Measurements from ENCODE around the gene PPP1R9A.

Gene PPP1R9A

GRCh38 chr7:95092324-95092723 lies 184.9 kb downstream of the PPP1R9A start:
- 100% methylated on average over 1 of the region's 1 CpG; no CpG with 5 or more reads in 1 of the 2 experiments for WGBS, 2 experiments

GRCh38 chr7:95095259-95095965 lies 188.0 kb downstream of the PPP1R9A start:
- WGBS, 2 experiments, result 89 to 100% methylated on average over 1 to 2 of the region's 2 CpGs

More at GRCh38 chr7:95092324-95092723, 184.9 kb downstream of the PPP1R9A start:
- H3K36me3 ChIP-seq (ENCODE audit: control insufficient read depth, insufficient read depth, low read length), result no peaks in the 10 kb centered on the region
- peaks cover 3% of the 10 kb centered on the region for H3K4me1 ChIP-seq (ENCODE audit: control insufficient read depth, insufficient read depth, low read length)
- H3K4me3 ChIP-seq (ENCODE audit: insufficient read depth, low read depth, low read length), result no peak overlapping the region
- H3K9me3 ChIP-seq (ENCODE audit: control insufficient read depth, low read length), result no peaks in the 10 kb centered on the region
- no peak overlapping the region for H3K27ac ChIP-seq (ENCODE audit: insufficient read depth, low read depth, low read length, poor library complexity, severe bottlenecking)
- H3K27me3 ChIP-seq (ENCODE audit: control insufficient read depth, insufficient read depth, low read length, poor library complexity, severe bottlenecking), result no peaks in the 10 kb centered on the region

GRCh38 chr7:95095966-95096540 lies 188.7 kb downstream of the PPP1R9A start:
- H3K4me3 ChIP-seq (ENCODE audit: insufficient read depth, low read depth, low read length), result no peak overlapping the region
- no peaks in the 10 kb centered on the region for H3K27me3 ChIP-seq (ENCODE audit: control insufficient read depth, insufficient read depth, low read length, poor library complexity, severe bottlenecking)
- H3K4me1 ChIP-seq (ENCODE audit: control insufficient read depth, insufficient read depth, low read length), result no peaks in the 10 kb centered on the region
- no peak overlapping the region for H3K27ac ChIP-seq (ENCODE audit: insufficient read depth, low read depth, low read length, poor library complexity, severe bottlenecking)
- no peaks in the 10 kb centered on the region for H3K9me3 ChIP-seq (ENCODE audit: control insufficient read depth, low read length)
- H3K36me3 ChIP-seq (ENCODE audit: control insufficient read depth, insufficient read depth, low read length), result no peaks in the 10 kb centered on the region

More at GRCh38 chr7:95095259-95095965, 188.0 kb downstream of the PPP1R9A start:
- H3K27me3 ChIP-seq (ENCODE audit: control insufficient read depth, insufficient read depth, low read length, poor library complexity, severe bottlenecking), result no peaks in the 10 kb centered on the region
- H3K9me3 ChIP-seq (ENCODE audit: control insufficient read depth, low read length), result no peaks in the 10 kb centered on the region
- no peak overlapping the region for H3K4me3 ChIP-seq (ENCODE audit: insufficient read depth, low read depth, low read length)
- H3K4me1 ChIP-seq (ENCODE audit: control insufficient read depth, insufficient read depth, low read length), result no peaks in the 10 kb centered on the region
- H3K27ac ChIP-seq (ENCODE audit: insufficient read depth, low read depth, low read length, poor library complexity, severe bottlenecking), result no peak overlapping the region
- no peaks in the 10 kb centered on the region for H3K36me3 ChIP-seq (ENCODE audit: control insufficient read depth, insufficient read depth, low read length)

GRCh38 chr7:95097291-95097690 lies 189.9 kb downstream of the PPP1R9A start:
- WGBS, 2 experiments, result 94 to 97% methylated on average over 1 of the region's 3 CpGs
- Histone ChIP-seq H3K27ac (ENCODE audit: insufficient read depth, low read depth, low read length, poor library complexity, severe bottlenecking) (no peak overlapping the region), H3K4me3 (ENCODE audit: insufficient read depth, low read depth, low read length) (no peak overlapping the region), H3K27me3 (ENCODE audit: control insufficient read depth, insufficient read depth, low read length, poor library complexity, severe bottlenecking) (no peaks in the 10 kb centered on the region), H3K36me3 (ENCODE audit: control insufficient read depth, insufficient read depth, low read length) (no peaks in the 10 kb centered on the region), H3K4me1 (ENCODE audit: control insufficient read depth, insufficient read depth, low read length) (no peaks in the 10 kb centered on the region), H3K9me3 (ENCODE audit: control insufficient read depth, low read length) (no peaks in the 10 kb centered on the region)

- WGBS, 2 experiments, result 46 to 50% methylated on average over 2 of the region's 2 CpGs
- H3K4me1 ChIP-seq (ENCODE audit: control insufficient read depth, insufficient read depth, low read length), result no peaks in the 10 kb centered on the region
- H3K36me3 ChIP-seq (ENCODE audit: control insufficient read depth, insufficient read depth, low read length), result no peaks in the 10 kb centered on the region
- no peak overlapping the region for H3K4me3 ChIP-seq (ENCODE audit: insufficient read depth, low read depth, low read length)
- no peaks in the 10 kb centered on the region for H3K9me3 ChIP-seq (ENCODE audit: control insufficient read depth, low read length)
- H3K27me3 ChIP-seq (ENCODE audit: control insufficient read depth, insufficient read depth, low read length, poor library complexity, severe bottlenecking), result no peaks in the 10 kb centered on the region
- no peak overlapping the region for H3K27ac ChIP-seq (ENCODE audit: insufficient read depth, low read depth, low read length, poor library complexity, severe bottlenecking)
These were observed 190.5 kb downstream of the PPP1R9A start for GRCh38 chr7:95097851-95098250.

- WGBS, 2 experiments, result 0% methylated on average over 1 of the region's 1 CpG; no CpG with 5 or more reads in 1 of the 2 experiments
- Histone ChIP-seq H3K36me3 (ENCODE audit: control insufficient read depth, insufficient read depth, low read length) (no peaks in the 10 kb centered on the region), H3K9me3 (ENCODE audit: control insufficient read depth, low read length) (no peaks in the 10 kb centered on the region)
These were observed 191.7 kb downstream of the PPP1R9A start for GRCh38 chr7:95099106-95099505.

GRCh38 chr7:95101422-95101821 lies 194.0 kb downstream of the PPP1R9A start:
- H3K9me3 ChIP-seq (ENCODE audit: control insufficient read depth, low read length), result no peaks in the 10 kb centered on the region
- H3K27me3 ChIP-seq (ENCODE audit: control insufficient read depth, insufficient read depth, low read length, poor library complexity, severe bottlenecking), result no peaks in the 10 kb centered on the region
- no peak overlapping the region for H3K4me3 ChIP-seq (ENCODE audit: insufficient read depth, low read depth, low read length)
- H3K27ac ChIP-seq (ENCODE audit: insufficient read depth, low read depth, low read length, poor library complexity, severe bottlenecking), result no peak overlapping the region
- no peaks in the 10 kb centered on the region for H3K4me1 ChIP-seq (ENCODE audit: control insufficient read depth, insufficient read depth, low read length)
- no peaks in the 10 kb centered on the region for H3K36me3 ChIP-seq (ENCODE audit: control insufficient read depth, insufficient read depth, low read length)
- WGBS, 2 experiments, result 85 to 95% methylated on average over 3 to 4 of the region's 5 CpGs

More at GRCh38 chr7:95099106-95099505, 191.7 kb downstream of the PPP1R9A start:
- H3K27ac ChIP-seq (ENCODE audit: insufficient read depth, low read depth, low read length, poor library complexity, severe bottlenecking), result no peak overlapping the region
- H3K27me3 ChIP-seq (ENCODE audit: control insufficient read depth, insufficient read depth, low read length, poor library complexity, severe bottlenecking), result no peaks in the 10 kb centered on the region
- no peaks in the 10 kb centered on the region for H3K4me1 ChIP-seq (ENCODE audit: control insufficient read depth, insufficient read depth, low read length)
- H3K4me3 ChIP-seq (ENCODE audit: insufficient read depth, low read depth, low read length), result no peak overlapping the region

- no peaks in the 10 kb centered on the region for H3K4me1 ChIP-seq (ENCODE audit: control insufficient read depth, insufficient read depth, low read length)
- H3K9me3 ChIP-seq (ENCODE audit: control insufficient read depth, low read length), result no peaks in the 10 kb centered on the region
- no peak overlapping the region for H3K4me3 ChIP-seq (ENCODE audit: insufficient read depth, low read depth, low read length)
- no peak overlapping the region for H3K27ac ChIP-seq (ENCODE audit: insufficient read depth, low read depth, low read length, poor library complexity, severe bottlenecking)
- H3K36me3 ChIP-seq (ENCODE audit: control insufficient read depth, insufficient read depth, low read length), result no peaks in the 10 kb centered on the region
- WGBS, 2 experiments, result 93 to 96% methylated on average over 3 of the region's 3 CpGs
- no peaks in the 10 kb centered on the region for H3K27me3 ChIP-seq (ENCODE audit: control insufficient read depth, insufficient read depth, low read length, poor library complexity, severe bottlenecking)
These were observed 195.3 kb downstream of the PPP1R9A start for GRCh38 chr7:95102662-95103061.

- WGBS, 2 experiments, result 93 to 100% methylated on average over 1 of the region's 1 CpG
- no peaks in the 10 kb centered on the region for H3K4me1 ChIP-seq (ENCODE audit: control insufficient read depth, insufficient read depth, low read length)
- no peaks in the 10 kb centered on the region for H3K9me3 ChIP-seq (ENCODE audit: control insufficient read depth, low read length)
- H3K4me3 ChIP-seq (ENCODE audit: insufficient read depth, low read depth, low read length), result no peak overlapping the region
- no peaks in the 10 kb centered on the region for H3K27me3 ChIP-seq (ENCODE audit: control insufficient read depth, insufficient read depth, low read length, poor library complexity, severe bottlenecking)
- H3K36me3 ChIP-seq (ENCODE audit: control insufficient read depth, insufficient read depth, low read length), result no peaks in the 10 kb centered on the region
- no peak overlapping the region for H3K27ac ChIP-seq (ENCODE audit: insufficient read depth, low read depth, low read length, poor library complexity, severe bottlenecking)
These were observed 197.3 kb downstream of the PPP1R9A start for GRCh38 chr7:95104739-95105138.

GRCh38 chr7:95105627-95106026 lies 198.2 kb downstream of the PPP1R9A start:
- H3K4me1 ChIP-seq (ENCODE audit: control insufficient read depth, insufficient read depth, low read length), result no peaks in the 10 kb centered on the region
- no peaks in the 10 kb centered on the region for H3K27me3 ChIP-seq (ENCODE audit: control insufficient read depth, insufficient read depth, low read length, poor library complexity, severe bottlenecking)
- H3K4me3 ChIP-seq (ENCODE audit: insufficient read depth, low read depth, low read length), result no peak overlapping the region
- H3K9me3 ChIP-seq (ENCODE audit: control insufficient read depth, low read length), result no peaks in the 10 kb centered on the region
- H3K27ac ChIP-seq (ENCODE audit: insufficient read depth, low read depth, low read length, poor library complexity, severe bottlenecking), result no peak overlapping the region
- no peaks in the 10 kb centered on the region for H3K36me3 ChIP-seq (ENCODE audit: control insufficient read depth, insufficient read depth, low read length)

Measured in ectodermal cell (in vitro differentiated cells).